HL-60 (cell line): Measurements from ENCODE around the gene TANC1.

Source experiments
- CTCF ChIP-seq: IDR thresholded peaks from one replicate; pipeline ENCODE4 v1.5.1; 2011; ENCODE audit warnings: low read length, control low read depth, inconsistent platforms; ENCODE audit not compliant: insufficient read depth
- POLR2AphosphoS5 ChIP-seq: IDR thresholded peaks from 2 replicates; pipeline ENCODE4 v1.6.1; 2012; ENCODE audit warnings: low read depth

DNA sequence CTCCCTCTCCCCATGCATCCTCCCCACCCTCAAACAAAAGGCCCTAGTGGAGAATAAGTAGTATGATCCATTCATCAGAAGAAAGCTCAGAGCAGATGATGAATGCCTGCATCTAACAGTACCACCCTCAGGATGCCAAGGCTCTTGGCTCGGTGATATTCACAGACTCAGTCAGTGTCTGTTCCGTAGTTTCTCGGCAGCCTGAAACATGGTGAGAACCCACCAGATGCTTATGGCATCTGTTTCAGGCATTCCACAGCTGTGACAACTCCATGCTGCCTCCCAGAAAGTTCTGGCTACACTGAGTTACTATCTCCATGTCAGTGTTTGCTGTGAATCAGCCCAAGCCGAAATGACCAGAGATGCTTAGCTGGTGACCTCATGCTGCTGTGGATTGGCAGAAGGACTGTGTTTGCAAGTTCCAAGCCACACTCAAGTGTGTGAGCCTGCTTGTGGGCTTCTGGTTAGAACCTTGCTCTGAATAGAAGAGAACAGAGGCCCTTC lies 234.2 kb downstream of the TANC1 start:
- no peak for TF ChIP-seq CTCF
- TF ChIP-seq POLR2AphosphoS5: no peak
